ENCODE data around the gene ADAR. TPM values are rescaled to one million over a fixed set of nuclear protein-coding genes. Genes with fewer than 3 reads are reported as not detected.
A peak's percentile ranks its signal among the peaks of the same experiment; 100 is the strongest.

Gene ADAR
- total RNA-seq, 1 donor from 2014 or later: 148 TPM

GRCh38 chr1:154627257-154628120 is 19.5 kb upstream of the ADAR start:
- H3K36me3 Mint-ChIP-seq (ENCODE audit: low read depth): peaks cover 15% of the 10 kb centered on the region
- H3K4me3 Mint-ChIP-seq: peak overlapping the region; percentile 92
- TF ChIP-seq CTCF (conservative IDR thresholded peaks at IDR 0.05): no peak
- peaks cover 9% of the 10 kb centered on the region for H3K9me3 Mint-ChIP-seq
- peak overlapping the region; percentile 100 for H3K27ac Mint-ChIP-seq (ENCODE audit: unreplicated experiment)
- DNase-seq (ENCODE audit: low read depth, low spot score): peak; percentile 80
- H3K27me3 Mint-ChIP-seq (ENCODE audit: low read depth): peaks cover 23% of the 10 kb centered on the region
- peaks cover 20% of the 10 kb centered on the region for H3K4me1 Mint-ChIP-seq

DNA sequence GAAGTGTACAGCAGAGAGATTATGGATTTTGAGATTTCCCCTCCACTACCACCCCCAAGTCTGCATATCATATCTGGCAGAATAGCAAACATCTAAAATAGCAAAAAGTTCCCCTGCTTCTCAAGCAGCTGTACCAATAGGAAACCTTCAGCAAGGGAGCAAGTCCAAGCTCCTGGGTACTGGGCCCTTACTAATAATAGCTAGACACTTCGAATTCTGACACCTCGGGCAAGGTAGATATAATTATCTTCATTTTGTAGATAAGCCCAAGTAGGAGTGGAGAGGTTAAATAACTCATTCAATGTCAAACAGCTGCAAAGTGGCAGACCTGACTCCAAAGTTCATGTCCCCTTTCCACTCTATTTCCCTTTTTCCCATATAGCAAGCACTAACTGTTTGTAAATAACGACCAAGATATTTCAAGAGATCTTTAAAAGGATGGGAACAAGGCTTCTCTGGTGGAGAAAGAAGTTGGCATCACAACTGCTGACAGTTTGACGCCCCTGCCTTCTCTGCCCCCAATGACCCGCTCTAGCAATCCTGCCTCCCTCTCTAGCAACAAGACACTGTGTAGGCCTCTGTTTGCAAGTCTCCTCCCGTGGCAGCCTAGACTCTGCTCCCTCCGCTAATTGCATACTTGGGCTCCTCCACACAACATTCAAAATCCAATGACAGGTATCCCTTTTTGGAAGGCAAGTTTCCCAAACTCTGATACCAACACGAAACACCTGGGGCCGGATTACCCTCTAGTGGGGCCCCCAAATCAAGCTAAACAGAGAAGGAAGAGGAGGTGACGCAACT is 18.7 kb upstream of the ADAR start:
- Mint-ChIP-seq H3K4me1 (peaks cover 20% of the 10 kb centered on the region), H3K36me3 (ENCODE audit: low read depth) (peaks cover 15% of the 10 kb centered on the region), H3K4me3 (peak overlapping the region; percentile 92), H3K27ac (ENCODE audit: unreplicated experiment) (peak overlapping the region; percentile 96), H3K27me3 (ENCODE audit: low read depth) (peaks cover 14% of the 10 kb centered on the region), H3K9me3 (peaks cover 9% of the 10 kb centered on the region)
- no peak for DNase-seq (ENCODE audit: low read depth, low spot score)
- TF ChIP-seq CTCF (conservative IDR thresholded peaks at IDR 0.05): no peak

DNA sequence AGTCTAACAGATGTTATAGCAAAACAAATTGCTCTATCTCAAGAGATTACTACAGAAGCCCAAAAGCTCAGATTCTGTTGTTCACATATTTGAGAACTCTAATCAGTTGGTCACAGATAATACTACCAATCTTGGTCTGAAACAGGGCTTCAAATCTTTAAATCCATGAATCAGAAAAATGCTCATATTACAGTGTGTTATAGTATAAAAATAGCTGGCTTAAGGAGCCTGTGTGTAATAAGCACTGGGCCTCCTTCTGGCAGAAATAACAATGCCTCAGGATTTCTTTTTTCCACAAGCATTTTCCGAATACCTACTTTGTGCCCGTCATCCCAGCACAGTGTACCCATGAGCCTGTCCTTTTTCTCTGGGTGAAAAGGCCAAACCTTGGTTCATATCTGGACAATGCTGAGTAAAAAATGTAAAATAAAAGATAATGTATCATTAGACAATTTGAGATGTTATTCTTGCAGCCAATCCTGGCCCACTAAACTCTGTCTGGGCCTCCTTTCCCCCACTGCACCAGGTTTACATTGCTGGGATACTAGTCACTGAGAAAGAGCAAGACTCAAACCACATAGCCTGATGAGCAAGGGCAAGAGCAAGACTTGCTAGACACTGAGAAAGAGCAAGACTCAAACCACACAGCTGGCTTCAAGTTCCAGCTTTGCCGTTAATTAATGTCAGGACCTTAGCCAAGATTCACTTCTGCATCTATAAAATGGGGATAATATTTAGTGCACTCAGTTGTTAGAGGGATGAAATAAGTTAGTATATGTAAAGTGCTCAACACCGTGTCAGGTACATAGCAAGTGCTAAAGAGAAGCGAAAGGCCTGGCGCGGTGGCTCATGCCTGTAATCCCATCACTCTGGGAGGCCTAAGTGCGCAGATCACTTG is 17.0 kb upstream of the ADAR start:
- no peak for TF ChIP-seq CTCF (conservative IDR thresholded peaks at IDR 0.05)
- peak overlapping the region; percentile 71 for H3K27ac Mint-ChIP-seq (ENCODE audit: unreplicated experiment)
- H3K4me1 Mint-ChIP-seq: peaks cover 20% of the 10 kb centered on the region
- no peak for DNase-seq (ENCODE audit: low read depth, low spot score)
- peaks cover 8% of the 10 kb centered on the region for H3K9me3 Mint-ChIP-seq
- H3K36me3 Mint-ChIP-seq (ENCODE audit: low read depth): peaks cover 14% of the 10 kb centered on the region
- H3K4me3 Mint-ChIP-seq: peak overlapping the region; percentile 80
- H3K27me3 Mint-ChIP-seq (ENCODE audit: low read depth): peaks cover 3% of the 10 kb centered on the region

GRCh38 chr1:154623358-154623757 is 15.4 kb upstream of the ADAR start:
- Mint-ChIP-seq H3K9me3 (no peaks in the 10 kb centered on the region), H3K27me3 (ENCODE audit: low read depth) (no peaks in the 10 kb centered on the region), H3K4me1 (peaks cover 20% of the 10 kb centered on the region), H3K4me3 (peak overlapping the region; percentile 80), H3K36me3 (ENCODE audit: low read depth) (peaks cover 5% of the 10 kb centered on the region), H3K27ac (ENCODE audit: unreplicated experiment) (no peak overlapping the region)
- no peak for DNase-seq (ENCODE audit: low read depth, low spot score)
- no peak for TF ChIP-seq CTCF (conservative IDR thresholded peaks at IDR 0.05)

- peaks cover 2% of the 10 kb centered on the region for H3K36me3 Mint-ChIP-seq (ENCODE audit: low read depth)
- no peak for DNase-seq (ENCODE audit: low read depth, low spot score)
- H3K4me1 Mint-ChIP-seq: peaks cover 16% of the 10 kb centered on the region
- no peaks in the 10 kb centered on the region for H3K27me3 Mint-ChIP-seq (ENCODE audit: low read depth)
- H3K9me3 Mint-ChIP-seq: no peaks in the 10 kb centered on the region
- peak overlapping the region; percentile 9 for H3K4me3 Mint-ChIP-seq
- no peak overlapping the region for H3K27ac Mint-ChIP-seq (ENCODE audit: unreplicated experiment)
- no peak for TF ChIP-seq CTCF (conservative IDR thresholded peaks at IDR 0.05)
These were observed 14.6 kb upstream of the ADAR start for GRCh38 chr1:154622503-154623039.

Data from neural crest cell (in vitro differentiated cells).